Amniotic epithelial cell (primary cell): ENCODE measurements around the gene FGF14.

Experiments used
- DNase-seq: peaks from one replicate; pipeline ENCODE4 v3.0.0-alpha.2; 2010; ENCODE audit warnings: low read depth

Gene FGF14

DNA sequence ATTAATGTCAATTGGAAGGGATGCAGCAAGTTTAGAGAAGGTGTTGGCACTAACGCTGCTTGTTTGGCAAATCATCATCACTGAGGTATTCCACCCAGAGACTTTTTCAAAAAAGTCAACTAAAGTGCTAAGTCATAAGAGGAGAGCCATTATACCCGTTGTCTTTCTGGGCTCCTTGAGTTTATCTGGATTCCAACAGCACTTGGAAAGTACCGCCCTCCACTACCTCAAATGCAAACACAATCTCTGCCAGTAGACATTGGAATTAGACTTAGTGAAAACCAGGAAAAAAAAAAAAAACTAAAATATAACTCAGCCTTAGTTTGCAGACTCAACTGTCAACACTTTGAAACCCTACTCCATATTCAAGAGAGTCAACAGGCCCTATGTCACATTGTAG is 683.4 kb downstream of the FGF14 start:
- no peak for DNase-seq

DNA sequence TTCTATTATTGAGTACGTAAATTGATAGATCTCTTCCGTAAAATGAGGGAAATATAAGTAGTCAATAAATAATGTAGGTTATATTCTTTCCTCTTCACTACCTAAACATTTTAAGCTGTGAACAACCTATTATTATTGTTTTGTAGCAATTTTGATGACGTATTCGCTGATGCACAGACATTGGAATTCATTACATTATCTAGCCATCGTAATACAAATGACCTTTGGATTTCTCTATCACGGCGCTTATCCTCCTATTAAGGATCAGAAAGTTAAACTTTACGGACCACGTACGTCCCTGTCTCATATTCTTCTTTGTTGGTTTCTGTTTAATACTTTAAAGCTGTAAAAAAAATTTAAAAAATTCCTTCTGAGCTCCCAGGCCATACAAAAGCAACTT is 684.5 kb downstream of the FGF14 start:
- DNase-seq: no peak

DNA sequence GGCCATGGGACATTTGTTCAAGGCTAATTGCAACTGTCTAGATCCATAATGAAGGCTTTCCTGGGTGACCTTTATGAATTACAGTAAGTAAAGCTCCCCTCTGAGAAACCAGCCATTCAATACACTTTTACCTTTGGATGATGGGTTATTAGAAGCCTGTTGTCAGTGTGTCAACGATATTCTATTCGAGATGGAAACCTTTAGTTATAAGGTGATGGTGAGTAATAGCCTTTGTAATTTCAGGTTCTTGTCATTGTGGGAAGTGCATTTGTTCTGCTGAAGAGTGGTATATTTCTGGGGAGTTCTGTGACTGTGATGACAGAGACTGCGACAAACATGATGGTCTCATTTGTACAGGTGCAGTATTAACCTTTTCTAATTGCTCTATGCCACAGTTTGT is 687.7 kb downstream of the FGF14 start:
- no peak for DNase-seq

DNA sequence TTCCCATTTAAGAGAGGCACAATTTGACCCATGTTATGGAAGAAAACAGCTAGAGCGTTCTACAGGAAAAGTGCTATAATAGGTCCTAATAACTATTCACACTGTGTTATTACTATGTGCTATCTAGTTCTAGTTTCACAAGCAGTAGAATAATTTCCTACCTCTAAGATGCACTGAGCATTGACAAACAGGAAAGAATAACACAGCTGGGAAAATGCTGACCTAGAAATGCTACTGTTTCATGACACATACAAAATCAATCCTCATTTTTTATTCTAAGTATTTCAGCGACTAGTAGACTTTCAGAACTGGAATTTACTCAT is 689.9 kb downstream of the FGF14 start:
- peak; percentile 24 for DNase-seq

DNA sequence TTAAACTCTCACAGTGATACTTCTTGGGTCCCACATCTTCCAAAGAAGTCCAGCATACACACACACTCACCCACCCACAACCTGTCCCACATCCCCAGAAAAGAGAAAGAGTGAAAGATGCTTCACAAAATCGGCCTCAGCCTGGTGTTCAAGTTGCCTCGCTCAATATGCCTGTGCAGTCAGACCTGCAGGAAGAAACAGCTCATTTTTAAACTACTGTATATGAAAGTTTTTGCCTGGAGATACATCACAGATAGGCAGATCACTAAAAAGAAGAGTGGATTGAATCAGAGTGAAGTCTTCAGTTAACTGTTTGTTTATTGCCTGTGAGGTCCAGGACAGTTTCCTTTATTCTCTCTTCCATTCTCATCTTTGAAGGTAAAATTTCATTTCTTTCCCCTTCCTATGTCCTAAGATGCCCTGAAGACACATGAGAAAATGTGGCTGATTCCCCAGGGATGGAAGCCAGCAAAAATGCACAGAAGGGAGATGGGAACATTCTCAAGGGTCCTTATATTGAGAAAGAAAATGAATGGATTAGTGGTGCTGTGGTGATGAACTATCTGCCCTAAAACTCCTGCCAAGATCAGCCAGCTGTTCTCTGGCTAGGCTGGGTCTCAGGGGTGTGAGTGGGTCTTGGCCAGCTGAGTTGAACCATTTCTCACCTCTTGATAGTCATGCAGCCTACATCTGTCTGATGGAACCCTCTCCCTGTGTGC is 690.4 kb downstream of the FGF14 start:
- DNase-seq: no peak

DNA sequence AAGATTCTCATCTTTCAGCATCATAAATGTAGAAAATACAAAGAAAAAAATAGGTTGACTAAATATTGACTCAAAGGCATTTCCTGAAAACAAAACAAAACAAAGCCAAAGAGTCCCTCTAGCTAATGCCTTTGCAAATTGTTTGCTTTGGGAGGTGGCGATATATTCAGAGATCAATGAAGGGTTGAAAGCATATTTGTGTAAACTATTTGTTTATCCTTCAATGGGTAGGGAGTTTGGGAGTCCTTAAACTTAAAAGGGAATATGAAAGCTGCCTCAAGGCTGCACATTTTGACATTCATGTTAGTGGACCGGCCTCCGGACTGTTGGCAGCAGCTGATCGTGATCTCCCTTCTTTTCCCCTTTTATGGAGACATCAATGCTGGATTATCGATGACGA is 691.9 kb downstream of the FGF14 start:
- DNase-seq: no peak

DNA sequence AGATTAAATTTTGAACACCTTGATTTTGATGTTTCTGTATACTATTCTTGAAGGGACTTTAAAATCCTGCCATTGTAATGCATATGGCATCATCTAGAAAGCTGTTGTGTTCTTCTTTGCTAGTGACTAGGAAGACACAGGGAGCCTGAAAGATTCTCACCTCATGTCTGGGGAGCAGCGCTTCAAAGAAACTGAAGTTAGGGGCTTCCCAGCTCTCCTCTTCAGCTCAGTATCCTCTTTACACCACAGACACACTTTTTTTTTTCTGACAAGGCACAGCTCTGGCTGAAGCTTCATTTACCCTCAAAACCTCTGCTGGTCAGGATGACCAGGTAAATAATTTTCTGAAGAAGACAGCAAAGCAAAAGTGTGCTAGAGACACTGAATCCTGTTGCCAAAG is 693.7 kb downstream of the FGF14 start:
- DNase-seq: no peak

DNA sequence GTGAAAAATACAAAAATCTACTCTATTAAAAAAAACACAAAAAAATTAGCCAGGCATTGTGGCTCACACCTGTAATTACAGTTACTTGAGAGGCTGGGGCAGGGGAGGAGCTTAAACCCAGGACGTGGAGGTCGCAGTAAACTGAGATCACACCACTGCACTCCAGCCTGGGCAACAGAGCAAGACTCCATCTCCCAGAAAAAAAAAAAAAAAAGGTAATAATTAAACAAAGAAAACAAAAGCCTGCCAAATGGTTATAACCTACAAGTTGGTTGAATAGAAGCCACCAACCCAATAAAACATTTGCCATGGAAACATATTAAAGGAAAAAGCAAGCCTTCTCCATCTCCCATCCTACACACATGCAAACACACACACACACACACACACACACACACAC is 694.2 kb downstream of the FGF14 start:
- no peak for DNase-seq

DNA sequence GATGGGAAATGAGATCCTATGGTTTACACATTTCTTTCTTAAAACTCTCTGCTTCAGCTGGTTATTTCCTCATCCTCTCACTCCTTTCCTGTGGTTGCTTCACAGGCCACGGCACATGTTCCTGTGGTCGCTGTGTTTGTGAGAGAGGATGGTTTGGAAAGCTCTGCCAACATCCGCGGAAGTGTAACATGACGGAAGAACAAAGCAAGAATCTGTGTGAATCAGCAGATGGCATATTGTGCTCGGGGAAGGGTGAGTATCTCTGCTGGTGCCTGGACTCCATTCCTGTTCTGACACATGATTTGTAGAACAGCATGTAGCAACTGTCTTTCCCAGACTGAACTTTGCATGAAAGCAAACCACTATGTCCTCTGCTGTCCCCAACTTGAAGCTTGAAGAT is 695.2 kb downstream of the FGF14 start:
- DNase-seq: peak; percentile 99

DNA sequence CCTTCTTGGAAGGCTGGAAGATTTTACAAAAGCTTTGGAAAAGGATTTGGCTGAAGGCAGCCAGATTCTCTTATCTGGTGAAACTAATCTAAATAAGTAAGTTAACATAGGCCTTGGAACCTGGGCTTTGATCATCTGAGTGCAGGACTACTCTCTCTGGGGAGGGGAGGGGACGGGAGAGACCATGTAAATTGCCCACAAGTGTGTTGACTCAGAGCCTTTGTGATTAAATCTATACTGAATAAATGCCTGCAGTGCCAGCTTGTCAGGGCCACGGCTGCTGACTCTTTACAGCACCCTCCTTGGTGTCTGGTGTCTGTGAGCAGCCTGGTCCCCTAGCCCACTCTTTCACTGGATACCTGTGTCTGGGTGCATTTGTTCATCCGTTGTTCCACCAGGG is 698.0 kb downstream of the FGF14 start:
- no peak for DNase-seq

DNA sequence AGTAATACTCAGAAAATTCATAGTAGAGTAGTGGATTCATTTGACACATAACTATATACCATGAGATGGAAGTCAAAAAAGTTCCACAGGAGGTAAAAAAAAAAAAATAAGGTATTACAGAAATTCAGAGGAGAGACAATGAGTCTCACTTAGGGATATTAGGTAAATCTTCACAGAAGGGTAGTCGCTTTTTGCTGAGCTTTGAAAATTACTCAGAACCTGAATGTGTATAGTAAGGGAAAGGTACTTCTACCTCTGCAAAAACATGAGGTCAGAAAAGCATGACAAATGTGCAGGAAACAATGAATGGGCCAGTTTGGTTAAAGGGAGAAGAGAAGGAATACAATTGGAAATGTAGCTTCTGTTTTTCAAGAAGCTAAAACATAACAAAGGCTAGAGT is 698.8 kb downstream of the FGF14 start:
- DNase-seq: no peak

DNA sequence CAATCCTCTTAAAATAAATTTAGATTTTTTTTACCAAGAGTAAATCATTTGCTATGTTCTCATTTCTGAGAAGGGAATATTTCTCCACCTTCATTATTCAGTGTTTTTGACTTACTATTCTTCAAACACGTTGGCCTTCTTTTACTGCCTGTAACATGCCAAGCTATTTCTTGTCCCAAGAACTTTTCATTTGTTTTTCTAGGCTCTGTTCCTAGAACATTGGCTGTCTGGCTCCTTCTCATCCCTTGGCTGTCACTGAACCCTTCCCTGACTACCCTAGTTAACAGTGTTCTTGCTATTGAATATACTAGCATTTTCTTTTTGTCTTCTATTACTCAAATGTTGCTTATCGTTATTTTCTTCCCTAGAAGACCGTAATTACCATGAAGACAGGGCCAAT is 701.2 kb downstream of the FGF14 start:
- no peak for DNase-seq

DNA sequence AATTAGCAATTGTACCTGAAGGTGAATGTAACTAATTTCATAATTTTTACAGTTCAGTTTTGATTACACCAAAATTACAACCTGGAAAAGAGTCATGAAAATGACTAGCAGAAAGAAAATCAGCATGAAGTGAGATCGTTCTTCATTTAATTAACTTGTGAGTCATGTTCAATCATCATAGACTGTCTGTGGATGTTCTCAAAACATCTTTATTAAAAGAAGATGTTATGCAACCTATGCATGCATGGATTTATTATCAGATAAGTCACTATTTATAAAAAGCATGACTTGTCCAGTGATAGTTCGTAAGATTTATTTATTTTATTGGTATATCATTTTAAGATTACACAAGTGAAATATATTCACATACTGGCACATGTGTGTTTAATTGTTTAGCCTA is 703.4 kb downstream of the FGF14 start:
- DNase-seq: peak; percentile 47

DNA sequence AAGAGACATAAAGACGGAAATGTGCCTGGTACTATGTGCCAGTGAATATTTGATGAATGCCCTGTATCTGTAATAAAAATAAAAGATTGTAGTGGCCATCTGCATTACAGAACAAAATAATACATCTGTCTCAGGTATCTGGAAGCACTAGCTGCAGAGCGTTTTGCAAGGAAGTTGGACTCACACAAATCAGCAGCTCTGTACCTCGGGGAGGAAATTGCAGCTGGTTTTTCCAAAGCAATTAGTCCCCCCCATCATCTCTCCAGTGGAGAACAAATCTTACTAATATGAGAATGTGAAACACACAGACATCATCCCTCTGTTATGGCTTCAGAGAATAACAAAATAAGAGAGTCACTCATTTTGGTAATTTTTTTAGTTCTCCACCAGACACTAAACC is 704.1 kb downstream of the FGF14 start:
- no peak for DNase-seq

DNA sequence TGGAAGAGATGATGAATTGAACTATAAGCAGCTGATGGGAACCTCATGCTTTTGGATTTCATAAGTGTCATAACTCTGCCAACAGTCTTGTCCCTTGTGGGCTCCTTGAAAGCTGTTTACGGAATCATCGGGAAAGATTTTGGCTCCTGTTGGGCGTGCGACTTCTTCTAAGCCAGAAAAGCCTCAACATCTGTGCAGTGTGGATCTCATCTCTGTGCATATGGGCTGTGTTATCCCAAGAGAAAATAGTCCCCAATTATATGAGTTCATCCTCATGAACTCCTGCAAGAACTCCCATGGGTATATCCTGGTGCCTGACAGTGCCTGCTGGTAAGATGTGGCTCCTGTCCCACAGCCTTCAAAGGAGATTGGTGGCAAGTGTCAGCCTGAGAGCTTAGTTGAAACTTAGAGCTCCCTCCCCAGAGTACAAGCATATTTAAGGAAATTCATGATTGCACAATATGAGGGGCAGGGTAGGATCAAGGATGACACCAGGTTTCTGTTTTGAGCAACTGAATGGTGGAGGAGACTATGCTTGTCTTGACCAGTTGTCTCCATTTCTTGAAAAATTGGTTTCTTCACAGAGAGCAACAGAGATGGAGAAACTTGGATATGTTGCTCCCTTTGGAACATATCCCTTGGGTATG is 705.9 kb downstream of the FGF14 start:
- DNase-seq: no peak

DNA sequence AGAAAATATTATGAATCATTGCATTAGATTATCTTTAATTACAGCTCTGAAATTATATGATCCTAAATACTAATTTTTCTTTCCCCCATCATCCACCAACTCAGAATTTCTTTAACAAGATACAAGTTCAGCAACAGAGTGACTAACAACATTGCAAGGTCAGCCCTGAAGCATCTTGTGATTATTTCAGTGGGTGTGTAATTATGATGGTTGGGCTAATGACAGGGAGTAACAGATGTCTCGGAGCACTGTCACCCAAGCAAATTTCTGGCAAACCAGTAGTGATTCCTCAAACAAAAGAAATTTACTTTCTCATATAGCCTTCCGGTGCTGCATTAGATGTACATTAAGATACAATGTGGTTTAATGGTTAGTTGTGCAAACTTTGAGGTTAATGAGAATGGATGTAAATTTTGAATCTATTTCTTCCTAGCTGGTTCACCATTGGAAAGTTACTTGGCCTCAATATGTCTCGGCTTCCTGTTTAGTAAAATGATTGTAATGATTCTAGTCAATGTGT is 710.4 kb downstream of the FGF14 start:
- peak; percentile 56 for DNase-seq

DNA sequence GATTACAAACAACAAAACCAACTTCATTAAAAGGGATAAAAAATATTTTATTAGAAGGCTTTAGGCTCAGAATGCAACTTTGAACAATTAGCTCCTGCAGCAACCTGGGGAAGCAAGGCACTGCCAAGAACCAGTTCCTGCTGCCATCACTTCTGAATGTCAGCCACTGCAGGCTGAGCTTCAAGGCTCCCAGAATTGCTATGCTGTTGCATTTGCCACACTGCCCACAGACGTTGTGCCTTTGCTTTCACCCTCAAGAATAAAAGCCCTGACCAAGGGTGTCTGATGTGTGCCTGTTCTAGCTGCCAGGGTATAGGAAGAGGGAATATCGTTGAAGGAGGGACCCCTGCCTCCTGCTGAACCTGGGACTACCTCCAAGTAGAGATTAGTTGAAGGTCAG is 711.0 kb downstream of the FGF14 start:
- DNase-seq: no peak

DNA sequence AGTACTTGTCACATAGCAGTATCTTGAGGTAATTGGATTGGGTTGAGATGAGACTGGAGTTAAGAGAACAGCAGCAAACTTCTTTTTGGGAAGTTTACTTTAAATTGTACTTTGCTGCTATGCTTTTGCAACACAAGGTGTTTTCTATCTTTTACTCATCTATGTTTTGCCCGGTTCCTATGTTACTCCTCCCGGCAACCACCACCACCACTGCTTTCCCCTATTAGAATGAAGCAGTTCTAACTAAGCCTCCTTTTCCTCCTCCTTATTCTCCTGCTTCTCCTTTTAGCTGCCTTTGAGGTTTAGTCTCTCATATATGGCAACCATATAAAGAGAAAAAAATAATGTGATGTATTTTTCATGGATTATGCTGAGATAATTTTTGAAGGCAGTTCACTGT is 715.8 kb downstream of the FGF14 start:
- DNase-seq: no peak

DNA sequence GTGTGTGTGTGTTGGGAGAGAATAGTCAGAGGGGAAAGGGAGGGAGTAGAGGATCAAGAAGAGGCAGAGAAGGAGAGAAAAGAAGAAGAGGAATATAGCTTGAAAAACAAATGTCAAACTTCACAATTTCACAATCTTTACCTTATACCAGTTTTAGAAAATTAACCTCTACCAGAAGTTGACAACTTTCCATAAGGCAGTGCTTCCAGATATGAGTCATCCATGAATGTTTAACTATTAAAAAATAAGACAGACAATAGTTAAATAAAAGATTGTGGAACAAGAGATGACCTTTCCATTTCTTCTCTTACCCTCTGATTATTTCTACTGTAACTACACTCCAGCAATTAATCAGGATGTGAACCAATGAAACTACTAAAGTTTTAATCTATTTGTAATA is 720.0 kb downstream of the FGF14 start:
- DNase-seq: peak; percentile 17

DNA sequence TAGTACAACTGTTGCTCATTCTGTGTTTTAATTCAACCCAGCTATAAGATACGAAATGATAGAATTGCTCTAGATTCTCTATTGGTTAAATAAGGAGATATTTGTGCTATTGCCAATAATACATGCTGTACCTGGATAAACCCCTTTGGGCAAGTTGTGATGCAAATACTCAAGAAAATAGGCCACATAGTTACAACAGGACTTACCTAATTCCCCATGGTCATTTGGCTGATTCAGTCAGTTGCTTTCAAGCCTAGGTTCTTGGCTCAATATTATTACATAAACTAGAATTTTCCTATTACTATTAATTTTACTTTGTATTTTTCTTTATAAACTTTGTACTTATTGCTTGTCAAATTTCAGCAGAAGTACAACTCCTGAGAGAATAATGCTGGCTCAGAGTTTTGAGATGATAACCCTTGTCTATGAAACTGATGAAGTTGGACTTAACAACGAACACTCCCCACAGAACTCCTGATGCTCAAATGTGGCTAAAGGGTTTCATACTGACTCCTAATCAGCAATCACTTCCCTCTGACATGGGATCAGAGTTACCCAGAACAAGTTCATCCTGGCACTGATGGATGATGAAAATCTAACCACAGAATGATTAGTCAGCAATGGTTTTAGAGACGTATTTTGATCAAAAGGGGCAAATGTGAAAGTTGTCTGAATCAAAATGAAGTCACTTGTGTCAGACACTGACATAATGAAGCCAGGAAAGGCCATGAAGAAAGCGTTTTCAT is 728.3 kb downstream of the FGF14 start:
- DNase-seq: peak; percentile 45

DNA sequence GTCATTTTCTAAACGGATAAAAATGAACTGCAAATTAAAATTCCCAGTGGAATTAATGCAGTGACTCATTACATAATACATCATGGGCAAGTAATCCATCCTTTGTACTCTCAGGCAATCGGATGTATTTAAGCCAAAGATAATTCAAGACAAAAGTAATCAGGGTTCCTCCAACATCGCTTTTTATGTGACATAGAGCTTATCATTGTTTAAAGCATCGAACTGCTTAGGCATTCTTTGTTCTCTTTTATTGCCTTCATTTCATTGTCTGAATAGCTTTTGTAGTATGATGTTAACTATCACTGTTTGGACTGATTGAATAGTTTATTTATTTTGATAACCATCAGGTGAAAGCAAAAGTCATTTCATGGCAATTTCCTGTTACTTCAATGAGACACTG is 740.0 kb downstream of the FGF14 start:
- no peak for DNase-seq
